ENCODE results near the gene MTHFS.
"Not testable (repeated sequence)": the region's sequence is repeated elsewhere in the genome, so short reads cannot be mapped to it uniquely, and the experiment has no call there.

MTHFS gene

DNA sequence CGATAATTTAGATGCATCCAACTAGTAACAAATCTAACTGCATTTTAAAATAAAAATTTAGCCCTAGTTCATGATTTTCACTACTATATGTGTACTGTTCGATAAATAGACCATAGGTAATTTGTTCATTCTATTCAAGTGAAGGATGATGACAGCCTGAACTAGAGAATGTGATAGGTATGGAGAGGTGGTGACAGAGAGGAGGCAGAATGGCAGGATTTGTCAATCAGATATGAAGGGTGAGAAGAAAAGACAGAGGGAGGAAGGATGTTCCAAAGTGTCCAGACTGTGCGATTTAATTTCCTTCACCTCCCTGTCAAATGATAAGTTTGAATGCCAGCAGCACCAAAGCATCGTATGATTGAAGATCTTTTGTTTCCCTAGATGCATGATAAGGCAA is 42.6 kb upstream of the MTHFS start:
- Histone ChIP-seq H3K9ac (no peak overlapping the region), H3K27me3 (ENCODE audit: control insufficient read depth, insufficient read depth, low read length) (no peaks in the 10 kb centered on the region), H3K9me3 (ENCODE audit: control insufficient read depth, low read length) (no peaks in the 10 kb centered on the region), H2AFZ (no peak overlapping the region), H3K4me3 (ENCODE audit: low read depth, low read length) (no peak overlapping the region), H3K36me3 (ENCODE audit: control insufficient read depth, insufficient read depth, low read length) (no peaks in the 10 kb centered on the region), H3K79me2 (no peaks in the 10 kb centered on the region), H3K4me2 (ENCODE audit: low read length) (no peak overlapping the region), H3K27ac (no peak overlapping the region), H3K4me1 (no peaks in the 10 kb centered on the region)
- TF ChIP-seq, protein P1, sequence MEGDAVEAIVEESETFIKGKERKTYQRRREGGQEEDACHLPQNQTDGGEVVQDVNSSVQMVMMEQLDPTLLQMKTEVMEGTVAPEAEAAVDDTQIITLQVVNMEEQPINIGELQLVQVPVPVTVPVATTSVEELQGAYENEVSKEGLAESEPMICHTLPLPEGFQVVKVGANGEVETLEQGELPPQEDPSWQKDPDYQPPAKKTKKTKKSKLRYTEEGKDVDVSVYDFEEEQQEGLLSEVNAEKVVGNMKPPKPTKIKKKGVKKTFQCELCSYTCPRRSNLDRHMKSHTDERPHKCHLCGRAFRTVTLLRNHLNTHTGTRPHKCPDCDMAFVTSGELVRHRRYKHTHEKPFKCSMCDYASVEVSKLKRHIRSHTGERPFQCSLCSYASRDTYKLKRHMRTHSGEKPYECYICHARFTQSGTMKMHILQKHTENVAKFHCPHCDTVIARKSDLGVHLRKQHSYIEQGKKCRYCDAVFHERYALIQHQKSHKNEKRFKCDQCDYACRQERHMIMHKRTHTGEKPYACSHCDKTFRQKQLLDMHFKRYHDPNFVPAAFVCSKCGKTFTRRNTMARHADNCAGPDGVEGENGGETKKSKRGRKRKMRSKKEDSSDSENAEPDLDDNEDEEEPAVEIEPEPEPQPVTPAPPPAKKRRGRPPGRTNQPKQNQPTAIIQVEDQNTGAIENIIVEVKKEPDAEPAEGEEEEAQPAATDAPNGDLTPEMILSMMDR (IDR thresholded peaks at IDR 0.05): no peak

DNA sequence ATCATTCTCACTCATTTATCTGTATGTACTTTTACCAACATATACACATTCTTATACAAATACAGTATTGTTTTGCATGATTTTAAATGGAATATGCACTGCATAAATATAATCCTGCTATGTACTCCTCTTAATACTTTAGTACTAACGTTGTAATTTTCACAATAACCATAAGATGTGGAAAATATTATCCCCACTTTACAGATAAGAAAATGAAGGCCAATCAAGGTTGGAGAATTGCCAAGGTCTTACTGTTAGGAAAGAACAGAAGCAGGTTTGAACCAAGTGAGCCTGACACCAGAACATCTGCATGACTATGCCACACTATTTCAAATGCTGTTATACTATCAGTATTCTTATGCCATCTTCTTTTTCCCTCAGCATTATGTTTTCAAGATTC is 41.3 kb upstream of the MTHFS start:
- H3K4me2 ChIP-seq (ENCODE audit: low read length): no peak overlapping the region
- H3K9me3 ChIP-seq (ENCODE audit: control insufficient read depth, low read length): no peaks in the 10 kb centered on the region
- H3K27me3 ChIP-seq (ENCODE audit: control insufficient read depth, insufficient read depth, low read length): no peaks in the 10 kb centered on the region
- no peak overlapping the region for H3K27ac ChIP-seq
- no peaks in the 10 kb centered on the region for H3K79me2 ChIP-seq
- H3K36me3 ChIP-seq (ENCODE audit: control insufficient read depth, insufficient read depth, low read length): no peaks in the 10 kb centered on the region
- H3K4me1 ChIP-seq: no peaks in the 10 kb centered on the region
- TF ChIP-seq, protein P1 (IDR thresholded peaks at IDR 0.05): no peak
- H3K9ac ChIP-seq: no peak overlapping the region
- H3K4me3 ChIP-seq (ENCODE audit: low read depth, low read length): no peak overlapping the region
- H2AFZ ChIP-seq: no peak overlapping the region

DNA sequence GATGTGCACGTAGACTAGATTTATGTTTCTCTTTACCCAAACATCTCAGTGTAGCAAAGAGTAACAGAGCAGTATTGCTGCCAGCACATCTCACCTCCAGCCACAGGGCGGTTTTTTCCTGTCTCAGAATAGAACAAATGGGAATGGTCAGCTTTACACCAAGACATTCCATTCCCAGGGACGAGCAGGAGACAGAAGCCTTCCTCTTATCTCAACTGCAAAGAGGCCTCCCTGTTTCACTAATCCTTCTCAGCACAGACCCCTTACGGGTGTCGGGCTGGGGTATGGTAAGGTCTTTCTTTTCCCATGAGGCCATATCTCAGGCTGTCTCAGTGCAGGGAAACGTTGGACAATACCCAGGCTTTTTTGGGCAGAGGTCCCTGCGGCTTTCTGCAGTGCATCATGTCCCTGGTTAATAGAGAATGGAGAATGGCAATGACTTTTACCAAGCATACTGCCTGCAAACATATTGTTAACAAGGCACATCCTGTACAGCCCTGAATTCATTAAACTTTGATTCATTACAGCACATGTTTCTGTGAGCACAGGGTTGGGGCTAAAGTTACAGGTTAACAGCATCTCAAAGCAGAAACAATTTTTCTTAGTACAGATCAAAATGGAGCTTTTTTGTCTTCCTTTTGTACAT is 38.9 kb upstream of the MTHFS start:
- H3K27ac ChIP-seq; H3K4me2 ChIP-seq (ENCODE audit: low read length); H3K4me1 ChIP-seq; H2AFZ ChIP-seq; H3K9me3 ChIP-seq (ENCODE audit: control insufficient read depth, low read length); H3K36me3 ChIP-seq (ENCODE audit: control insufficient read depth, insufficient read depth, low read length); H3K79me2 ChIP-seq; H3K27me3 ChIP-seq (ENCODE audit: control insufficient read depth, insufficient read depth, low read length); H3K4me3 ChIP-seq (ENCODE audit: low read depth, low read length); H3K9ac ChIP-seq: not testable (repeated sequence)

DNA sequence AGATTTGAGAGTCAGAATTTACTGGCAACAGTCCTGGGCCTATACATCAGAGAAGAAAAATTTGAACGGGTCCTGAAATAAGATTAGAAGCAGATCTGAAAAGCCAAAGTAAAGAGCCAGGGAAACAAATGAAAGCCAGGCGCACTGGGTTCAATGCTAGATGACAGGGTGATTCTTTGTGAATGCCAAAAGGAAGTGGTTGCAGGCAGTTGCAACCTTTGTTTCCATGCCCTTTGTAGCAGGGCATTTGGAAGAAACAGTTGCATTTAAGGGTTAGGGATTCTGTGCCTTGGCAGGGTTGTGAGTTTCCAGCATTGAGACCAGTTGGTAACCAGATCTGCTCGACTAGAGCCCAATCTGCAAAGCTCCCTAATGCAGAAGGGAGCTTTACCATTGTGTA is 36.4 kb upstream of the MTHFS start:
- no peaks in the 10 kb centered on the region for H3K27me3 ChIP-seq (ENCODE audit: control insufficient read depth, insufficient read depth, low read length)
- no peaks in the 10 kb centered on the region for H3K4me1 ChIP-seq
- H3K9me3 ChIP-seq (ENCODE audit: control insufficient read depth, low read length): no peaks in the 10 kb centered on the region
- H2AFZ ChIP-seq: no peak overlapping the region
- no peaks in the 10 kb centered on the region for H3K36me3 ChIP-seq (ENCODE audit: control insufficient read depth, insufficient read depth, low read length)
- TF ChIP-seq, protein P1 (IDR thresholded peaks at IDR 0.05): no peak
- H3K79me2 ChIP-seq: no peaks in the 10 kb centered on the region
- H3K4me2 ChIP-seq (ENCODE audit: low read length): no peak overlapping the region
- no peak overlapping the region for H3K27ac ChIP-seq
- no peak overlapping the region for H3K9ac ChIP-seq
- no peak overlapping the region for H3K4me3 ChIP-seq (ENCODE audit: low read depth, low read length)

DNA sequence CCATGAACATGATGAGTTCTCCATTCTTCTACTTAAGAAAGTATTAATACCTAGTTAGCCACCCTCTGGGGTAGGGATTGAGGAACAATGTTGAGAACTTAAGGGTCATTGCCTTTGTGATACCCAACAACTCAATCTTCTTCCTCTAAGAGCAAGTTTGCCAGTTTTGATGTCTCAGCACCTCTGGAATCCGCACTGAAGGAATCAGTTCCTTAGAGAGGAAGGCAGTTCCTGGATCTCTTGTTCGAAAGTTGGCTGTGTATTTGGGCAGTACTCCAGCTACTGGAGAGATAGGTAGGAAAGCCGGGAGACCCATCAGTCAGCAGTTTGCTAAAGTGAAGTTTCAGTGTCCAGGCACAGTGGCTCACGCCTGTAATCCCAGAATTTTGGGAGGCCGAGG is 35.6 kb upstream of the MTHFS start:
- no peaks in the 10 kb centered on the region for H3K9me3 ChIP-seq (ENCODE audit: control insufficient read depth, low read length)
- H3K4me2 ChIP-seq (ENCODE audit: low read length): no peak overlapping the region
- H3K27ac ChIP-seq: no peak overlapping the region
- H2AFZ ChIP-seq: no peak overlapping the region
- H3K79me2 ChIP-seq: no peaks in the 10 kb centered on the region
- no peaks in the 10 kb centered on the region for H3K4me1 ChIP-seq
- H3K4me3 ChIP-seq (ENCODE audit: low read depth, low read length): no peak overlapping the region
- H3K36me3 ChIP-seq (ENCODE audit: control insufficient read depth, insufficient read depth, low read length): no peaks in the 10 kb centered on the region
- TF ChIP-seq, protein P1 (IDR thresholded peaks at IDR 0.05): no peak
- no peak overlapping the region for H3K9ac ChIP-seq
- no peaks in the 10 kb centered on the region for H3K27me3 ChIP-seq (ENCODE audit: control insufficient read depth, insufficient read depth, low read length)
